HG02938 (cell line): ENCODE measurements around the gene PRUNE2.

Experiments
- ATAC-seq: cut with Tn5 transposase; IDR thresholded peaks from one replicate; pipeline ENCODE4 v1.9.1; 2021; ENCODE audit warnings: mild to moderate bottlenecking, moderate library complexity; ENCODE audit not compliant: unreplicated experiment

Gene PRUNE2

GRCh38 chr9:76703270-76703669, 202.6 kb downstream of the PRUNE2 start:
- no peak for ATAC-seq

GRCh38 chr9:76701441-76702039, 204.4 kb downstream of the PRUNE2 start:
- no peak for ATAC-seq

GRCh38 chr9:76700916-76701315, 205.0 kb downstream of the PRUNE2 start:
- no peak for ATAC-seq

GRCh38 chr9:76699971-76700370, 205.9 kb downstream of the PRUNE2 start:
- ATAC-seq: no peak

- ATAC-seq: no peak
These were observed 208.4 kb downstream of the PRUNE2 start for GRCh38 chr9:76697554-76697953.

GRCh38 chr9:76697081-76697480, 208.8 kb downstream of the PRUNE2 start:
- no peak for ATAC-seq

- no peak for ATAC-seq
These were observed 212.0 kb downstream of the PRUNE2 start for GRCh38 chr9:76693912-76694311.

- no peak for ATAC-seq
These were observed 213.3 kb downstream of the PRUNE2 start for GRCh38 chr9:76692458-76693129.

- ATAC-seq: no peak
These were observed 214.2 kb downstream of the PRUNE2 start for GRCh38 chr9:76691517-76692313.

- no peak for ATAC-seq
These were observed 214.9 kb downstream of the PRUNE2 start for GRCh38 chr9:76690973-76691370.

- ATAC-seq: no peak
These were observed 215.5 kb downstream of the PRUNE2 start for GRCh38 chr9:76690246-76690972.

GRCh38 chr9:76688471-76689238, 217.3 kb downstream of the PRUNE2 start:
- no peak for ATAC-seq

GRCh38 chr9:76687861-76688391, 218.0 kb downstream of the PRUNE2 start:
- ATAC-seq: peak; percentile 42

GRCh38 chr9:76686756-76687155, 219.2 kb downstream of the PRUNE2 start:
- no peak for ATAC-seq

- no peak for ATAC-seq
These were observed 221.7 kb downstream of the PRUNE2 start for GRCh38 chr9:76684213-76684612.

- no peak for ATAC-seq
These were observed 224.4 kb downstream of the PRUNE2 start for GRCh38 chr9:76681556-76681955.

- no peak for ATAC-seq
These were observed 225.0 kb downstream of the PRUNE2 start for GRCh38 chr9:76680716-76681425.

- ATAC-seq: no peak
These were observed 228.3 kb downstream of the PRUNE2 start for GRCh38 chr9:76677481-76678055.

GRCh38 chr9:76676857-76677256, 229.1 kb downstream of the PRUNE2 start:
- ATAC-seq: no peak
